ENCODE measurements around the gene NAGK.
"Not testable (repeated sequence)": the region's sequence is repeated elsewhere in the genome, so short reads cannot be mapped to it uniquely, and the experiment has no call there.

Gene NAGK

GRCh38 chr2:71070294-71071093 is 2.0 kb downstream of the NAGK start:
- DNase-seq: no peak

GRCh38 chr2:71071681-71072398 is 3.4 kb downstream of the NAGK start:
- DNase-seq: no peak

- no peak for DNase-seq
These were observed 4.0 kb downstream of the NAGK start for GRCh38 chr2:71072492-71072891.

GRCh38 chr2:71073475-71073874 is 5.0 kb downstream of the NAGK start:
- no peak for DNase-seq

GRCh38 chr2:71074893-71075395 is 6.5 kb downstream of the NAGK start:
- no peak for DNase-seq

- DNase-seq: peak; percentile 2
These were observed 10.2 kb downstream of the NAGK start for GRCh38 chr2:71078624-71079023.

GRCh38 chr2:71082402-71083252 is 14.2 kb downstream of the NAGK start:
- DNase-seq: no peak

- DNase-seq: not testable (repeated sequence)
These were observed 14.8 kb downstream of the NAGK start for GRCh38 chr2:71083297-71083696.

- not testable (repeated sequence) for DNase-seq
These were observed 15.4 kb downstream of the NAGK start for GRCh38 chr2:71083752-71084312.

GRCh38 chr2:71085325-71086003 is 17.0 kb downstream of the NAGK start:
- DNase-seq: peak; percentile 41

GRCh38 chr2:71089475-71089874 is 21.0 kb downstream of the NAGK start:
- DNase-seq: not testable (repeated sequence)

- DNase-seq: not testable (repeated sequence)
These were observed 23.4 kb downstream of the NAGK start for GRCh38 chr2:71091808-71092207.

- not testable (repeated sequence) for DNase-seq
These were observed 24.2 kb downstream of the NAGK start for GRCh38 chr2:71092491-71093260.

- peak; percentile 41 for DNase-seq
These were observed 31.9 kb downstream of the NAGK start for GRCh38 chr2:71100195-71100964.

GRCh38 chr2:71101656-71102055 is 33.2 kb downstream of the NAGK start:
- DNase-seq: no peak

- no peak for DNase-seq
These were observed 34.7 kb downstream of the NAGK start for GRCh38 chr2:71102981-71103681.

GRCh38 chr2:71103809-71104208 is 35.4 kb downstream of the NAGK start:
- no peak for DNase-seq

- DNase-seq: not testable (repeated sequence)
These were observed 38.0 kb downstream of the NAGK start for GRCh38 chr2:71106463-71106862.

GRCh38 chr2:71108091-71108490 is 39.6 kb downstream of the NAGK start:
- DNase-seq: no peak

GRCh38 chr2:71113843-71114242 is 45.4 kb downstream of the NAGK start:
- DNase-seq: no peak
